Activated CD4-positive, alpha-beta T cell treated with anti-CD3 and anti-CD28 coated beads, Interleukin-2, amount 50 U/mL, for 24 hours (primary cell): ENCODE results near the gene TTLL1.

Experiments used
- DNase-seq, 2 donors: peaks; one replicate each; pipeline ENCODE4 v3.0.0-alpha.2; 2020; ENCODE audit warnings: low read depth in 1 of 2, low spot score in 1 of 2

TTLL1 gene

DNA sequence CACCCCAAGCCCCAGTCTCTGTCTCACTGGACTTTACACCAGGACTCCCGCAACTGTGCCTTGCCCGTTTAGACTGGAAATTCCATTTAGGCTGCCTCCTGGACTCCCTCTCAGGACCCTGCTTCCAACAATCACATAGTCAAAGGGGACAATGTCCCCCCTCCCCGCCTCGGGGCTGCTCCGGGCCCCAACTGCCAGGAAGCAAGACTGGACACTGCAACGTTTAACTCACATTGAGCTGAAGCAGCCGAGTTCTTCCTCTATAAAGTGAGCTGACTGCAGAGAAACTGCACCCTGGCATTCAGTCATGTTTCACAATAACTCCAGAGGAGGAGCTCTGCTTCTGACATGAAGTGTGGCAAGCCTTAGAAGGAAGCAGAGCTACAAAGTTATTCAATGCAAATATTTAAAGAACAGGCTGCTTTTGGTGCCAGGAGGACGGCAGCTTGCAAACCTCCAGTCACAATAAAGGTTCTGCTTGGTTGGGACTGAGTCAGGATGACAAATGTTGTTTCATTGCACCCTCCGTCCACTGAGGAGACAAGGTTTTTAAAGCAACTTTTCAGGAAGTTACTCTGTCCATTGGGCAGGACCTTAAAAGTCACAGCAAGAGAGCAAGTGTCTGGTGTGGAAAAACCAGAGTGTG lies 94.2 kb downstream of the TTLL1 start:
- no peak for DNase-seq

DNA sequence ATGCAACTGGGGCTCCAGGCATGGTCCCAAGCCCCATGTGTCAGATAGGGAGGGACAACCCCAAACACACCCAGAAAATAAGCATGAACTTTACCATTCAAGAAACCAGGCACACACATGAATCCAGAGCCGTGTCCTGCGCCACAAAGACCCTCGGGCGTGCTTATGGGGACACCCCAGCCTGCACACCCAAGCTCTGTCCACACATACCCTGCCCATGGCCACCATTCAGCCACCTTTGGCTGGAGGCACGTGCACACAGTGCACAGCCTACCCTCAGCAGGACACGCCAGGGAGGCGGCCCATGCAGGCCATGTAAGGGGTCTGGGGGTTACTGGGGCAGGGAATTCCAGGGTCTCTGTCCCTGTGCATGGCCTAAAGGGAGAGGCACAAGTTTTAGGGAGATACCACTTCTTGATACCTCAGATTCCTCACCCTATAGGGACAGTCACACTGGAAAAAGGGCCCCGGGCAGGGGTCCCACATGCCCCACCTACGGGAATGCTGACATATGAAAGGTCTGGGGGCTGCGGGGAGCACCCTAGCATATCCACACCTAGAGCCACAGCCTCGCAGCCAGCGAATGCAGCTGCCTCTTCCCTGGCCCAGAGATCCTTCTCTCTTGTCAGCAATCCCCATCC lies 94.8 kb downstream of the TTLL1 start:
- DNase-seq = no peak

DNA sequence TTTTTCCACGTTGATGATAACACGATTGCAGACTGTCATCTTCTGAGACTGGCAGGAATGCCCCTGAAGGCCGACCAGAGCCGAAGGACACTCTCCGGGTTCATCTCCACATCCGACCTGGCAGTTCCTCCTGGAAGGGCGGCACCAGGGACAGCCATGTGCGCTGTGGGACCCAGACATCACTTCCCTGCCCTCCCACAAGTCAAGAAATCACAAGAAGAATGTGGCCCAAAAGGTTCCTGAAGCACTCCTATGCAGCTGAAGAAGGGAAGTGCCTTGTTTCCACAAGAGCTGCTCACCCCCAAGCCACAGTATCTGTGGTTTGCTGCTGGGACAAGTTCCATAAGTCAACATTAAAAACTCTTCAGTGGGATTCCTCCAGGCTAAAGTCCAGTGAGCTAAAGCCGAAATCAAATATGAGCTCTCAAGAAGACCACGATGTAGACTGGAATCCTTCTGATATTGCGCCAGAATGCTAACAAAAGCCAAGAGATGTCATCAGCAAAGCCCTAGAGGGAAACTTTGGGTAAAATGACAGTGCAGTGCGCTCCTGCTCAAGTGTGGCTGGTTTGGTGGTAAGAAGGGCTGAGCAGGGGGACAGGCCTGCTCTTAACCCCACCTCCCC lies 95.4 kb downstream of the TTLL1 start:
- no peak for DNase-seq

DNA sequence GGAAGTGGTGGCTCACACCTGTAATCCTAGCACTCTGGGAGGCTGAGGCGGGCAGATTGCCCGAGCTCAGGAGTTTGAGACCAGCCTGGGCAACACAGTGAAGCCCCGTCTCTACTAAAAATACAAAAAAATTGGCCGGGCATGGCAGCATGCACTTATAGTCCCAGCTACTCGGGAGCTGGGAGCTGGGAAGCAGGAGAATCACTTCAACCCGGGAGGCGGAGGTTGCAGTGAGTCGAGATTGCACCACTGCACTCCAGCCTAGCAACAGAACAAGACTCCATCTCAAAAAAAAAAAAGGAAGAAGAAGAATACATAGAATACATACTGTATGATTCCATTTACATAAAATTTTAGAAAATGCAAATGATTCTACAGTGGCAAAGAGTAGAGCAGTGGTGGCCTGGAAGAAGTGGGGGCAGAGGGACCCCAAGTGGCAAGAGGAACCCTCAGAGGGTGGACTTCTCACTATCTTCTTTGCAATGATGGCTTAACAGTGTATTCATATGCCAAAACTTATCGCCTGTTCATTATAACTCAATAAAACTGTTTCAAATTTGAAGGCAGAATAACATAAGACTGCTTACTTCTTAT lies 96.2 kb downstream of the TTLL1 start:
- no peak for DNase-seq

DNA sequence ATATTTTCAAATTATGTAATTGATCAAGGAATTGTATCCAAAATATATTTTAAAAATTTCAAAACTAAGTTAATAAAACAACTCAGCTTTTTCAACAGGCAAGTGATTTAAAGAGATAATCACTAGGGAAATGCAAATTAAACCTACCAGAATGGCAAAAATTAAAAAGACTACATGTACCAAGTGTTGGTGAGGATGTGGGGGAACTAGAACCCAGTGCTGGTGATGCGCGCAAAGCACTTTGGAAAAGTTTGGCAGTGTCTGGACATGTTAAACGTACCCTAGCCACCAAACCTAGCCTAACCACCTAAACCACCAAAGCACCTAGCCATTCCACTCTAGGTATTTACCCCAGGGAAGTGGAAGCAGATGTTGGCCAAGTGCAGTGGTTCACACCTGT lies 97.1 kb downstream of the TTLL1 start:
- DNase-seq = no peak

DNA sequence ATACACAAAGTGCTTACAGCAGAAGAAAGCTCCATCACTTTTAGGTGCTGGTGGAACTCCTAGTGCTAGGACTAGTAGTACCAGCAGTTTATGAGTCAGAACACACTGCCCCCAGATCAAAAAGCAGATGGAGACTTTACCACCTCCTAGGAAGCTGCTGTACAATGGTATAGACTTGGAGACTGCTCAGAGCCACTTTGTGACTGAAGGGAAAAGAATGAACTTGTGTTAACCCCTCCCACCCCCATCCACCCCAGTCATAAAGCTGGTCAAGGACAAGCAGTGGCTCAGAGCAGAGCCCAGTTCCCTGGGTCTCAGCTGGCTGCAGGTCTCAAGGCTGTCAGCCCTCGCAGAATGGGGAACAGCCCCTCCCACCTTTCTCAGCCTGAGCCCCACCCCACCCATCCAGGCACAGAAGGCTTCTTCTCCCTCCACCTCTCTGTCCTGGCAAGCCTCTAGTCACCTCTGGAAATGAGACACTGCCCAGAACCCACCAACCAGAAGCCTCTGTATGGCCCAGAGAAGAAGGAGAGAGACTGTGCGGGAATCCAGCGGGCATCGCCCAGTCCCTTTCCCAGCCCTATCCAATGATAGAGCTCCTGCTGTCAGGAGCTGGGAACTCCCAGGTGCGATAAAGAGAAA lies 98.1 kb downstream of the TTLL1 start:
- DNase-seq = no peak

DNA sequence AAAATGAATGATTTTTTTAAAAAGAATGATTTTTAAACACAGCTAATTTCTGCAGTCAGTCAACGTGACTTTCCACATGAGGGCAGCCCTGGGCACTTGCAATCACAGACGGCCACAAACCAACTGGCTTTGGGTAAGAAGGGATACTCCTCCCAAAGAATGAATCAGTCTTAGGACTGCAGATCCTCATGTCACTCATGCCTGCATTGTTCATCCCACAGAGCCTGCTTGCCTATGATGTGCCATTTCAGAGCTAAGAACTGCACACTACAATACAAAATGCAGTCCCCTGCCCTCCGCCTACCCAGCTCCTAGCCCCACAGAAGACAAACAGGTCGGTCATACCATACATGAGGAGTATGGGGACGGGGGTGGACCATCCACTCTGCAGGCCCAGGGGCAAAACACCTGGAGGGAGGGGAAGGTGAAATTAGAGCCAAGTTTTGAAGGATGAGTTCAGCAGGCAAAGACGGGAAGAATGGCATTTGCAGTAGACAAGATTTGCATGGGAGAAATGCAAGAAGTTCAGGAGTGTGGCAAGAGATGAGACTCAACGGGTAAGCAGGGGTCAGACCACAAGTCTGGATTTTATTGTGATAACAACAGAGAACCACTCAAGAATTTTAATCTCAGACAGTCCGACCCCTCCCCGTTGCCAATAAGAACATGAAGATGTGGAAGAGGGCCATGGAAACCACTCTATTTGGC lies 98.9 kb downstream of the TTLL1 start:
- no peak for DNase-seq
